GM19397 (cell line): ENCODE measurements around the gene CYP39A1.

ENCODE experiments used
- ATAC-seq: cut with Tn5 transposase; IDR thresholded peaks from one replicate; pipeline ENCODE4 v1.9.1; 2021; ENCODE audit warnings: mild to moderate bottlenecking, moderate library complexity; ENCODE audit not compliant: unreplicated experiment

The CYP39A1 gene, protein sequence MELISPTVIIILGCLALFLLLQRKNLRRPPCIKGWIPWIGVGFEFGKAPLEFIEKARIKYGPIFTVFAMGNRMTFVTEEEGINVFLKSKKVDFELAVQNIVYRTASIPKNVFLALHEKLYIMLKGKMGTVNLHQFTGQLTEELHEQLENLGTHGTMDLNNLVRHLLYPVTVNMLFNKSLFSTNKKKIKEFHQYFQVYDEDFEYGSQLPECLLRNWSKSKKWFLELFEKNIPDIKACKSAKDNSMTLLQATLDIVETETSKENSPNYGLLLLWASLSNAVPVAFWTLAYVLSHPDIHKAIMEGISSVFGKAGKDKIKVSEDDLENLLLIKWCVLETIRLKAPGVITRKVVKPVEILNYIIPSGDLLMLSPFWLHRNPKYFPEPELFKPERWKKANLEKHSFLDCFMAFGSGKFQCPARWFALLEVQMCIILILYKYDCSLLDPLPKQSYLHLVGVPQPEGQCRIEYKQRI

GRCh38 chr6:46652603-46653438 is at the start of gene CYP39A1, which contains the start of gene SLC25A27:
Gene CYP39A1 (minus strand): TSS chr6:46652818. CDS start chr6:46652582, 236 bp downstream.
Gene SLC25A27 (plus strand): TSS chr6:46652975. CDS start chr6:46653193, 218 bp downstream.
- peak; percentile 100 for ATAC-seq

DNA sequence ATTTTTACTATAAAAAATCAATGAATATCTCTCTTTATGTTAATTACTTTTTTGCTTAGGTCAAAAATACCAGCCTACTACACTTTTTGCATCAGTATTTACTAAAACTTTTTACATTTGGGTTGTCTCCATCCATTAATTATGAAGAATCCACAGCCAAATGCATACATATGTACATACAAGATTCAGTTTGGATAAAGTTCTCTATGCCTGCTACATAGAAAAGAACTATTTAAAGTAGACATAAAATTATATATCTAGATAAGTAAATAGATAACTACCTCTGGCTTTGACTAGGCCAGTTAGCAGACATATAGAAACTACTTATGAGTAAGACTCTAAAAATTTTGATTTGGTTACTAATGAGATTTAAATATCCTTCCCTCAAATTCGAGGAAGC is 47.4 kb upstream of the CYP39A1 start:
- no peak for ATAC-seq

- no peak for ATAC-seq
These were observed 38.4 kb upstream of the CYP39A1 start for GRCh38 chr6:46690911-46691451.

GRCh38 chr6:46690141-46690755 is 37.6 kb upstream of the CYP39A1 start:
- no peak for ATAC-seq

DNA sequence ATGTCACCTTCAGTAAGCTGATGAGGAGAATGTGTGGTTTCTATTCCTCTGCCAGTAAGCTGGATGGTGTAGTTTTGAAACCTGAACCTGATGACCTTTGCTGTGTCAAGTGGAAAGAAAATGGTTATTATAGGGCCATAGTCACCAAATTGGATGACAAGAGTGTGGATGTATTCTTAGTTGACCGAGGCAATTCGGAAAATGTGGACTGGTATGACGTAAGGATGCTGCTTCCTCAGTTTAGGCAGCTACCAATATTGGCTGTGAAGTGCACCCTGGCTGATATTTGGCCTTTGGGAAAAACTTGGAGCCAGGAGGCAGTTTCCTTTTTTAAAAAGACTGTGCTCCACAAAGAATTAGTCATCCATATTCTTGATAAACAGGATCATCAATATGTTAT is 37.0 kb upstream of the CYP39A1 start:
- ATAC-seq = no peak

DNA sequence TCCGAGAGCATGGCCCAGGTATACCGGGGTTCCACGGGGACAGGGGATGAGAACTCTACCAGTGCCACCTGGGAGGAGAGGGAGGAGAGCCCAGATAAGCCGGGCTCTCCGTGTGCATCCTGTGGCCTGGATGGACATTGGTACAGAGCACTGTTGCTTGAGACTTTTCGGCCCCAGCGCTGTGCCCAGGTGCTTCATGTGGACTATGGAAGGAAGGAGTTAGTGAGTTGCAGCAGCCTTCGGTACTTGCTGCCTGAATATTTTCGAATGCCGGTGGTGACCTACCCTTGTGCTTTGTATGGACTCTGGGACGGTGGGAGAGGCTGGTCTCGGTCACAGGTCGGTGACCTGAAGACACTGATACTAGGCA is 36.3 kb upstream of the CYP39A1 start:
- no peak for ATAC-seq

GRCh38 chr6:46688117-46688965 is 35.7 kb upstream of the CYP39A1 start:
- no peak for ATAC-seq

DNA sequence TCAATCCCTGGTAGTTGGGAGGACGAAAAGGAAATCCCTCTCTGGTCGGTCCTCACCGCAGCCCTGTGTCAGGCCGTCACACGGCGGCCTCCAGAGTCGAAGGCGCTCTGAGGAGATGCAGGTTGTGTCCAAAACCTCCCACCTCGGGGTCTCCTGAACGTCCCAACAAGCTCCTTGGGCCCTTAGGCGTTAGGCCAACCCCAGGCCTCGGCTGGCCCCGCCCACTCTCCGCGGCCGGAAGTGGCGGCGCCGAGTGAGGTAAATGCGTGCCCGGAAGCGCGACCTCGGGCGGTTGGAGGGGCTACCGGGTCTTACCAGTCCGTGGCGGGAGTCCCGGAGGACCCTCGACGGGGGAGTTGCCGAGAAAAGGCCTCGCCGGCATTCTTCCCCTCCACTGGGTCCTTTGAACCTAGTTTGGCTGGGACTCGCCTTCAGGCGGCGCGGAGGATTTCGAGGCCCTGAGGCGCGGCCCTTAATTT is 35.0 kb upstream of the CYP39A1 start, which contains the start of gene TDRD6:
Gene TDRD6 (plus strand): TSS at position 267 of the 479 bp plus-strand sequence. CDS start 244 bp downstream, outside the sequence.
- no peak for ATAC-seq

GRCh38 chr6:46684771-46685170 is 32.2 kb upstream of the CYP39A1 start:
- no peak for ATAC-seq

GRCh38 chr6:46677314-46677654 is 24.7 kb upstream of the CYP39A1 start:
- ATAC-seq = no peak

DNA sequence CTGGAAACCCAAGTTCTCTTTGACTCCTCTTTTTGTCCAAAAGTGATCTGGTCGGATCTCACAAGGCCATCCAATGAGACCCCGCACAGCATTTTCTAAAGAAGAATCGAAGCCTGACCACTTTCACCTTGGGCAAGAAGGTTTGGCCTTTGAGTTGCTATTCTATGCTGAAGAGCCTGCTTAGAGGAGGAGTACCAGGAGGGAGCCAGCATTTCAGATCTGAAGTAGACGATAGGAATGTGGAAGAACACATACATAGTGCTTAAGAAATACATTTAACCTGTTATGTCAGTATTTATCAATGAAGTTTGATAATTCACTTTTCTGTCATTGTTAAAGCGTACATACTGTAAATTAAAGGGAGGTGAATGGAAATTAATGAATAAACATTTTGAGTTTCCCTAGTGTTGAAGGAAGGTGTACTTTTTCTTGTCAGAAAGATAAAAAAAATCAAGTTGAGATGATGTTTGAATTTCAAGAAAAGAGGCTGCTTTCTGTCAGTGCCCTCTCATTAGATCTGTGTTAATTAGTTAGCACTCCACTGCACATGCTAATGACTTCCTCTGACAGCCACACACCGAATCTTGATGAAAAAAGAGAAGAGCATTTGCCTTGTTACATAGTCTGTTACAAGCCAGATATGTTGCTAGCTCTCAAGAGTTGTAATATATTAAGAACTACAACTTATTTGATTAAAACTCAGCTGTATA is 24.1 kb upstream of the CYP39A1 start:
- ATAC-seq = no peak

DNA sequence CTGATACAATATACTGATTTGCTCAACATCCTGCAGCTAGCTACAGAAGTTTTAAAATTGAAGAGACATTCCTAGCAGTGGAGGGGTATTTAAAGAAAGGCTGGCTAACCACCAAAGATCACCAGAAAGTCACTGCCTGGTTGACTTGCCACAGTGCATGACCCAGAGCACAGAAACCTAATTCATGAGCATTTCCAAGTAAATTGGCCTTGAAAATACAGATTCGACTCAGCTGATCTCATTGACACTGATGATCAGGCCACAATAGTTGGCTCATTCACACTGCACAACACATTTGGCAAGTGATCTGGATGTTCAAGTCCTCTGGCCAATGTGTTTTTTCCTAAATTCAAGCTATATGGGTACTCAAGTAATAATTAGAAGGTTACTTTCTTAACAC is 21.8 kb upstream of the CYP39A1 start:
- no peak for ATAC-seq

- ATAC-seq = no peak
These were observed 14.8 kb upstream of the CYP39A1 start for GRCh38 chr6:46667377-46667776.

DNA sequence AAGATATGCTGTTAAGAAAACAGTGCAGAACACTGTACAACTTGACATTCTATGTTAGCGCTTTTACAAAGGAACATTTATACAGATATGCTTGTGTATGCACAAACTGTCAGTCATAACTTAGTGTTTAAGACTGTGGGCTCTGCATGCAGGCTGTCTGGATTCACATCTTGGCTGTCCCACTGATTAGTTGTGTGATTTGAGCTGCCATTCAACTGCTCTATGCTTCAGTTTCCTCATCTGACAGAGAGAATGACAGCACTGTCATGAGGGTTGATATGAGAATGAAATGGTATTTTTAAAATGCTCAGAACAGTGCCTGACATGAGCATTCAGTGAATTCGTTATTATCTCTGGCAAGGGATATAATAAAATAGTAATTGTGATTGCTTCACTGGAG is 8.9 kb upstream of the CYP39A1 start:
- ATAC-seq = no peak

GRCh38 chr6:46657642-46658041 is 5.0 kb upstream of the CYP39A1 start:
- no peak for ATAC-seq

GRCh38 chr6:46655803-46656202 is 3.2 kb upstream of the CYP39A1 start:
- ATAC-seq = no peak

- ATAC-seq = no peak
These were observed 999 bp upstream of the CYP39A1 start for GRCh38 chr6:46653439-46654195.

GRCh38 chr6:46652232-46652602 is 401 bp downstream of the CYP39A1 start:
- no peak for ATAC-seq

DNA sequence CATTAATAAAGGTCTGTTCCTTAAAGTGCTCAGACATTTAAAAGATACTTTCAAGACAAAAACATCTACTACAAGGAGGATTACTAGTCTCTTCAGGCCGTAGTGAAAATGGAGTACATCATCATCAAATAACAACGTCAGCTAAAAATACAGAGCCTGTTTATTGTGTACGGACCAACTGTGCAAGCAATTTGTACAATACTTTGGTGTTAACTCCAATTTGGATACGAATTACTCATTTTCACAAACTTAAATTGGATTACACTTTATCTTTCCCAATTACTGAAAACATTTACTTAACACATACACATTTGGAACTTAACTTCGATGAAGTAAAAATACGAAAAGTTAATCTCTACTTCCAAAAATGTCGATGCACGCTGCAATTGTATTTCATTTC is 802 bp downstream of the CYP39A1 start:
- no peak for ATAC-seq
